CD4-positive, CD25-positive, alpha-beta regulatory T cell (primary cell): ENCODE data around the gene NTRK2. TPM values are rescaled to one million over a fixed set of nuclear protein-coding genes. Genes with fewer than 3 reads are reported as not detected.

Experiments
- ATAC-seq, 2 donors: fragments of 150-1000 bp; cut with Tn5 transposase; one replicate each; pipeline ENCODE4 v1.10.0; 2021; ENCODE audit warnings: low read depth in 2 of 2, moderate number of reproducible peaks in 2 of 2, moderate library complexity in 1 of 2
- DNase-seq, 3 donors: peaks; one replicate each; pipeline versions ENCODE4 v3.0.0 to v3.0.0-alpha.2; 2012 to 2022; ENCODE audit warnings: mixed read lengths in 1 of 3
- H3K27ac ChIP-seq: one replicate; pipeline ENCODE4 v1.7.0; 2013; ENCODE audit warnings: mild to moderate bottlenecking, low read length; ENCODE audit not compliant: insufficient read depth, poor library complexity, severe bottlenecking
- H3K27me3 ChIP-seq: one replicate; pipeline ENCODE4 v1.7.0; 2013; ENCODE audit warnings: low read length; ENCODE audit not compliant: control insufficient read depth, insufficient read depth
- H3K36me3 ChIP-seq: one replicate; pipeline ENCODE4 v1.7.0; 2013; ENCODE audit warnings: mild to moderate bottlenecking, low read length, moderate library complexity; ENCODE audit not compliant: control insufficient read depth, insufficient read depth
- H3K4me1 ChIP-seq: 2 replicates; pipeline ENCODE4 v1.7.0; 2013; ENCODE audit warnings: mild to moderate bottlenecking, low read length; ENCODE audit not compliant: insufficient read depth, control insufficient read depth, poor library complexity, severe bottlenecking
- H3K4me3 ChIP-seq: one replicate; pipeline ENCODE4 v1.7.0; 2013; ENCODE audit warnings: low read depth, mild to moderate bottlenecking, low read length, moderate library complexity
- H3K9me3 ChIP-seq, 2 experiments: 1 replicate in 1 of 2; 2 replicates in 1 of 2; pipeline ENCODE4 v1.7.0; 2013; ENCODE audit warnings: low read length in 2 of 2, mild to moderate bottlenecking in 1 of 2, moderate library complexity in 1 of 2; ENCODE audit not compliant: control insufficient read depth in 2 of 2
- H3K27ac Mint-ChIP-seq, 3 donors: one replicate each; pipeline ENCODE4 v1.8.0; 2020 to 2022; ENCODE audit warnings: mild to moderate bottlenecking in 3 of 3, mixed read lengths in 3 of 3, moderate library complexity in 2 of 3
- H3K27me3 Mint-ChIP-seq: one replicate; pipeline ENCODE4 v1.8.0; 2022; ENCODE audit warnings: mild to moderate bottlenecking, mixed read lengths
- H3K36me3 Mint-ChIP-seq: one replicate; pipeline ENCODE4 v1.8.0; 2020; ENCODE audit warnings: mixed read lengths
- H3K4me1 Mint-ChIP-seq, 4 donors: one replicate each; pipeline ENCODE4 v1.8.0; 2020 to 2022; ENCODE audit warnings: mixed read lengths in 4 of 4, mild to moderate bottlenecking in 1 of 4
- H3K4me3 Mint-ChIP-seq, 4 donors: one replicate each; pipeline ENCODE4 v1.8.0; 2020 to 2022; ENCODE audit warnings: mild to moderate bottlenecking in 4 of 4, mixed read lengths in 4 of 4, moderate library complexity in 3 of 4
- H3K9me3 Mint-ChIP-seq, 7 donors: one replicate each; pipeline ENCODE4 v1.8.0; 2020 to 2022; ENCODE audit warnings: mixed read lengths in 7 of 7, mild to moderate bottlenecking in 3 of 7, moderate library complexity in 2 of 7
- polyA plus RNA-seq, 4 donors: library from polyadenylated mRNA; unstranded; fragments of 300-500 nt; fragmentation: Illumina TruSeq; gene quantifications; one replicate each; pipeline ENCODE4 v1.2.3, GENCODE V29; 2021
- total RNA-seq: library from RNA; stranded (reverse); gene quantifications from one replicate; pipeline ENCODE4 v1.2.3, GENCODE V29; 2022

Gene NTRK2
- total and polyA plus RNA-seq, 5 donors from 2014 or later: 0.02 to 0.12 TPM; not detected in 3

DNA sequence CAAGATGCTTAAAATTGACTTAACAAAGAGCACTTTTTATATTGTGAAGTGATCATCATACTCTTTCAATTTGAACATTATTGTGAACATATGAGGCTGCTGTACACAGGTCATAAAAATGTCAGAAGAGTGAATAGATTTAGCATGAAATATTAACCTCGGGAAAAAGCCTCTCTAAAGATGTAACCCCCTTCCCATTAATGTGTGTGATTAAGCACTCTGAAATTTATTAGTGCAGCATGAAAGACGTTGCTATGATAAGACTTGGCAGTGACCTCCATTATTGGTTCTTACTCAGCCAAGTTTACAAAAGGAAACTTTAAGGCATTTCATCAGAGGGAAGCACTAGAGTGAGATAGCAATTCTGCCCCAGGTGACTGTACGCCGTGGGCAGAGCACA is 326.5 kb downstream of the NTRK2 start:
- Mint-ChIP-seq H3K4me1 (no peaks in the 10 kb centered on the region), H3K4me3 (no peak overlapping the region), H3K27ac (no peak overlapping the region), H3K36me3 (no peaks in the 10 kb centered on the region), H3K27me3 (no peaks in the 10 kb centered on the region), H3K9me3 (peaks cover 0 to 4% (median 0%) of the 10 kb centered on the region in 7 donors)
- H3K9me3 ChIP-seq: no peaks in the 10 kb centered on the region
- no peaks in the 10 kb centered on the region for H3K4me1 ChIP-seq
- no peaks in the 10 kb centered on the region for H3K27me3 ChIP-seq
- no peak overlapping the region for H3K4me3 ChIP-seq
- H3K36me3 ChIP-seq: no peaks in the 10 kb centered on the region
- H3K27ac ChIP-seq: no peak overlapping the region
- ATAC-seq (no peak), DNase-seq (no peak)

GRCh38 chr9:84996716-84997115 is 327.2 kb downstream of the NTRK2 start:
- no peak overlapping the region for H3K4me3 Mint-ChIP-seq
- no peak overlapping the region for H3K27ac Mint-ChIP-seq
- DNase-seq (no peak), ATAC-seq (no peak)
- Histone ChIP-seq H3K4me3 (no peak overlapping the region), H3K27me3 (no peaks in the 10 kb centered on the region), H3K4me1 (no peaks in the 10 kb centered on the region), H3K27ac (no peak overlapping the region), H3K9me3 (no peaks in the 10 kb centered on the region), H3K36me3 (no peaks in the 10 kb centered on the region)
- H3K27me3 Mint-ChIP-seq: no peaks in the 10 kb centered on the region
- H3K36me3 Mint-ChIP-seq: no peaks in the 10 kb centered on the region
- peaks cover 0 to 4% (median 0%) of the 10 kb centered on the region in 7 donors for H3K9me3 Mint-ChIP-seq
- no peaks in the 10 kb centered on the region for H3K4me1 Mint-ChIP-seq

- ATAC-seq (no peak), DNase-seq (no peak)
- Histone ChIP-seq H3K9me3 (no peaks in the 10 kb centered on the region), H3K4me3 (no peak overlapping the region), H3K4me1 (no peaks in the 10 kb centered on the region), H3K27ac (no peak overlapping the region), H3K27me3 (no peaks in the 10 kb centered on the region), H3K36me3 (no peaks in the 10 kb centered on the region)
- no peaks in the 10 kb centered on the region for H3K4me1 Mint-ChIP-seq
- H3K9me3 Mint-ChIP-seq: peaks cover 0 to 4% (median 0%) of the 10 kb centered on the region in 7 donors
- no peak overlapping the region for H3K4me3 Mint-ChIP-seq
- H3K27me3 Mint-ChIP-seq: no peaks in the 10 kb centered on the region
- H3K27ac Mint-ChIP-seq: no peak overlapping the region
- H3K36me3 Mint-ChIP-seq: no peaks in the 10 kb centered on the region
Measured at GRCh38 chr9:84997472-84997871, 327.9 kb downstream of the NTRK2 start.

- H3K27ac ChIP-seq: no peak overlapping the region
- peaks cover 0 to 2% (median 0%) of the 10 kb centered on the region in 7 donors for H3K9me3 Mint-ChIP-seq
- ATAC-seq (no peak), DNase-seq (no peak)
- H3K4me1 ChIP-seq: no peaks in the 10 kb centered on the region
- peak overlapping the region in 1 of 4 donors; percentile 16 for H3K4me3 Mint-ChIP-seq
- H3K27ac Mint-ChIP-seq: no peak overlapping the region
- H3K9me3 ChIP-seq: no peaks in the 10 kb centered on the region
- H3K27me3 ChIP-seq: no peaks in the 10 kb centered on the region
- no peaks in the 10 kb centered on the region for H3K36me3 Mint-ChIP-seq
- H3K27me3 Mint-ChIP-seq: no peaks in the 10 kb centered on the region
- no peaks in the 10 kb centered on the region for H3K36me3 ChIP-seq
- H3K4me1 Mint-ChIP-seq: no peaks in the 10 kb centered on the region
- no peak overlapping the region for H3K4me3 ChIP-seq
Measured at GRCh38 chr9:84998639-84999038, 329.1 kb downstream of the NTRK2 start.

DNA sequence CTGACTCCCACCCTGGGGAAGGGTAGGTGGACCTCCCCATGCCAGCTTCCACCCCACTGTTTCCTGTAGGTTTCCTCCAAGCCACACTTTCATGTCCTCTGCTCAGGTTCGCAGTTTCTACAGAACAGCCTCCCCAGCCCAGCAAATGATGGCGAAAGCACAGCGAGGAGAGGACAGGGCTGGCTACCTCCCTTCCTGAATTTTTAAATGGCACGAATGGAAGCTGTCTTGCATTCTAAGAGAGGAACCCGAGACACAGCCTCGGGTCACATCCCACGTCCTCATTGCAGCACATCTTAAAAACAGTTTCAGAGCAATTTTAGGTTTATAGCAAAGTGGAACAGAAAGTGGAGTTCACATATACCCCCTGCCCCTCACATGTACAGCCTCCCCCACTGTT is 330.3 kb downstream of the NTRK2 start:
- no peak for DNase-seq
- no peak for ATAC-seq
- peaks cover 0 to 2% (median 0%) of the 10 kb centered on the region in 7 donors for H3K9me3 Mint-ChIP-seq

GRCh38 chr9:85001925-85002324 is 332.4 kb downstream of the NTRK2 start:
- H3K36me3 ChIP-seq: no peaks in the 10 kb centered on the region
- no peaks in the 10 kb centered on the region for H3K27me3 ChIP-seq
- no peaks in the 10 kb centered on the region for H3K4me1 Mint-ChIP-seq
- H3K36me3 Mint-ChIP-seq: no peaks in the 10 kb centered on the region
- H3K4me3 ChIP-seq: no peak overlapping the region
- H3K27ac Mint-ChIP-seq: no peak overlapping the region
- no peak overlapping the region for H3K4me3 Mint-ChIP-seq
- DNase-seq (no peak), ATAC-seq (no peak)
- H3K9me3 ChIP-seq: no peaks in the 10 kb centered on the region
- no peak overlapping the region for H3K27ac ChIP-seq
- H3K27me3 Mint-ChIP-seq: no peaks in the 10 kb centered on the region
- peaks cover 0 to 3% (median 1%) of the 10 kb centered on the region in 7 donors for H3K9me3 Mint-ChIP-seq
- H3K4me1 ChIP-seq: no peaks in the 10 kb centered on the region

More for the DNA sequence above, 330.3 kb downstream of the NTRK2 start:
- H3K4me1 ChIP-seq: no peaks in the 10 kb centered on the region
- H3K4me3 ChIP-seq: no peak overlapping the region
- H3K36me3 ChIP-seq: no peaks in the 10 kb centered on the region
- no peaks in the 10 kb centered on the region for H3K27me3 Mint-ChIP-seq
- no peak overlapping the region for H3K27ac Mint-ChIP-seq
- no peaks in the 10 kb centered on the region for H3K9me3 ChIP-seq
- no peak overlapping the region for H3K4me3 Mint-ChIP-seq
- H3K27me3 ChIP-seq: no peaks in the 10 kb centered on the region
- H3K4me1 Mint-ChIP-seq: no peaks in the 10 kb centered on the region
- H3K36me3 Mint-ChIP-seq: no peaks in the 10 kb centered on the region
- no peak overlapping the region for H3K27ac ChIP-seq

- H3K4me3 Mint-ChIP-seq: no peak overlapping the region
- H3K36me3 Mint-ChIP-seq: no peaks in the 10 kb centered on the region
- Histone ChIP-seq H3K4me3 (no peak overlapping the region), H3K9me3 (no peaks in the 10 kb centered on the region), H3K27ac (no peak overlapping the region), H3K36me3 (no peaks in the 10 kb centered on the region), H3K4me1 (no peaks in the 10 kb centered on the region), H3K27me3 (no peaks in the 10 kb centered on the region)
- ATAC-seq: no peak
- H3K9me3 Mint-ChIP-seq: peaks cover 0 to 3% (median 1%) of the 10 kb centered on the region in 7 donors
- no peak overlapping the region for H3K27ac Mint-ChIP-seq
- H3K27me3 Mint-ChIP-seq: no peaks in the 10 kb centered on the region
- no peaks in the 10 kb centered on the region for H3K4me1 Mint-ChIP-seq
- DNase-seq: no peak
Measured at GRCh38 chr9:85004818-85005413, 335.4 kb downstream of the NTRK2 start.

- no peaks in the 10 kb centered on the region for H3K9me3 ChIP-seq
- ATAC-seq: no peak
- no peak for DNase-seq
- H3K36me3 ChIP-seq: no peaks in the 10 kb centered on the region
- H3K4me1 ChIP-seq: no peaks in the 10 kb centered on the region
- no peak overlapping the region for H3K27ac Mint-ChIP-seq
- H3K27me3 ChIP-seq: no peaks in the 10 kb centered on the region
- no peaks in the 10 kb centered on the region for H3K36me3 Mint-ChIP-seq
- no peak overlapping the region for H3K4me3 ChIP-seq
- no peaks in the 10 kb centered on the region for H3K4me1 Mint-ChIP-seq
- no peak overlapping the region for H3K27ac ChIP-seq
- no peaks in the 10 kb centered on the region for H3K27me3 Mint-ChIP-seq
- H3K4me3 Mint-ChIP-seq: peak overlapping the region in 1 of 4 donors; percentile 34
- peaks cover 0 to 3% (median 0%) of the 10 kb centered on the region in 7 donors for H3K9me3 Mint-ChIP-seq
Measured at GRCh38 chr9:85007748-85008147, 338.2 kb downstream of the NTRK2 start.
